Peyer's patch (tissue), 4 donors: ENCODE measurements around the gene NNT. TPM values are rescaled to one million over a fixed set of nuclear protein-coding genes. Genes with fewer than 3 reads are reported as not detected.
"Not testable (repeated sequence)": the region's sequence is repeated elsewhere in the genome, so short reads cannot be mapped to it uniquely, and the experiment has no call there.

Source experiments
- DNase-seq, 3 donors: peaks; one replicate each; pipeline ENCODE4 v3.0.0-alpha.2; 2017 to 2019
- H3K27ac ChIP-seq, 4 donors: fragments of 200-600 bp; sonication (generic); one replicate each; pipeline ENCODE4 v1.5.1; 2016 to 2019
- H3K27me3 ChIP-seq, 2 donors: fragments of 200-600 bp; sonication (generic); one replicate each; pipeline ENCODE4 v1.5.1; 2019
- H3K36me3 ChIP-seq, 3 donors: fragments of 200-600 bp; sonication (generic); one replicate each; pipeline ENCODE4 v1.5.1; 2016 to 2019
- H3K4me1 ChIP-seq, 4 donors: fragments of 200-600 bp; sonication (generic); one replicate each; pipeline ENCODE4 v1.5.1; 2016 to 2019
- H3K4me3 ChIP-seq, 4 donors: fragments of 200-600 bp; sonication (generic); 1 replicate in 3 of 4; 2 replicates in 1 of 4; pipeline ENCODE4 v1.5.1; 2016 to 2019; ENCODE audit warnings: mild to moderate bottlenecking in 1 of 4
- H3K9me3 ChIP-seq, 4 donors: fragments of 200-600 bp; sonication (generic); one replicate each; pipeline ENCODE4 v1.5.1; 2016 to 2019; ENCODE audit warnings: mild to moderate bottlenecking in 1 of 4
- CTCF ChIP-seq, 6 experiments: fragments of 450-650 bp in 4 of 6; fragments of 200-600 bp in 2 of 6; sonication (generic) in 1 of 6; IDR thresholded peaks; one replicate each; pipeline ENCODE4 v1.5.1; 2017 to 2019; ENCODE audit warnings: antibody characterized with exemption in 6 of 6, mild to moderate bottlenecking in 3 of 6, moderate library complexity in 1 of 6
- POLR2A ChIP-seq, 2 donors: fragments of 450-650 bp; IDR thresholded peaks; one replicate each; pipeline ENCODE4 v1.5.1; 2017; ENCODE audit warnings: antibody characterized with exemption in 2 of 2, mild to moderate bottlenecking in 2 of 2, moderate library complexity in 2 of 2
- total RNA-seq, 4 donors: library from RNA; depleted of rRNA; stranded (reverse); fragments of >200 nt; gene quantifications; one replicate each; pipeline ENCODE4 v1.1.0, GENCODE V29; 2016

Gene NNT
- total RNA-seq, 4 donors from 2014 or later = 30.5 to 59.7 (median 44.5) TPM

GRCh38 chr5:43584166-43584699, 18.7 kb upstream of the NNT start:
- no peaks in the 10 kb centered on the region for H3K9me3 ChIP-seq
- DNase-seq = no peak
- H3K4me1 ChIP-seq = no peaks in the 10 kb centered on the region
- TF ChIP-seq CTCF (IDR thresholded peaks at IDR 0.05) (no peak), POLR2A (IDR thresholded peaks at IDR 0.05) (no peak)
- H3K27ac ChIP-seq = no peak overlapping the region
- H3K27me3 ChIP-seq = no peaks in the 10 kb centered on the region
- H3K36me3 ChIP-seq = no peaks in the 10 kb centered on the region
- no peak overlapping the region for H3K4me3 ChIP-seq

GRCh38 chr5:43588842-43589241, 14.1 kb upstream of the NNT start:
- Histone ChIP-seq H3K4me1 (no peaks in the 10 kb centered on the region), H3K4me3 (no peak overlapping the region), H3K9me3 (no peaks in the 10 kb centered on the region), H3K27me3 (no peaks in the 10 kb centered on the region), H3K27ac (no peak overlapping the region), H3K36me3 (no peaks in the 10 kb centered on the region)
- no peak for TF ChIP-seq POLR2A (IDR thresholded peaks at IDR 0.05)
- no peak for TF ChIP-seq CTCF (IDR thresholded peaks at IDR 0.05)
- no peak for DNase-seq

GRCh38 chr5:43589310-43589709, 13.7 kb upstream of the NNT start:
- TF ChIP-seq CTCF (IDR thresholded peaks at IDR 0.05) (no peak), POLR2A (IDR thresholded peaks at IDR 0.05) (no peak)
- no peak overlapping the region for H3K27ac ChIP-seq
- no peak for DNase-seq

GRCh38 chr5:43590700-43591099, 12.3 kb upstream of the NNT start:
- H3K4me3 ChIP-seq = no peak overlapping the region
- H3K27me3 ChIP-seq = no peaks in the 10 kb centered on the region
- no peaks in the 10 kb centered on the region for H3K36me3 ChIP-seq
- TF ChIP-seq CTCF (IDR thresholded peaks at IDR 0.05) = no peak
- TF ChIP-seq POLR2A (IDR thresholded peaks at IDR 0.05) = no peak
- no peaks in the 10 kb centered on the region for H3K4me1 ChIP-seq
- H3K27ac ChIP-seq = no peak overlapping the region
- H3K9me3 ChIP-seq = no peaks in the 10 kb centered on the region
- DNase-seq = no peak

More at GRCh38 chr5:43589310-43589709, 13.7 kb upstream of the NNT start:
- no peaks in the 10 kb centered on the region for H3K9me3 ChIP-seq
- H3K27me3 ChIP-seq = no peaks in the 10 kb centered on the region
- no peaks in the 10 kb centered on the region for H3K4me1 ChIP-seq
- no peaks in the 10 kb centered on the region for H3K36me3 ChIP-seq
- H3K4me3 ChIP-seq = no peak overlapping the region

GRCh38 chr5:43592363-43592762, 10.6 kb upstream of the NNT start:
- H3K36me3 ChIP-seq = no peaks in the 10 kb centered on the region

GRCh38 chr5:43598927-43599326, 4.1 kb upstream of the NNT start:
- not testable (repeated sequence) for H3K4me3 ChIP-seq, DNase-seq, H3K9me3 ChIP-seq, H3K27me3 ChIP-seq, H3K27ac ChIP-seq, H3K36me3 ChIP-seq, H3K4me1 ChIP-seq

More at GRCh38 chr5:43592363-43592762, 10.6 kb upstream of the NNT start:
- Histone ChIP-seq H3K27me3 (no peaks in the 10 kb centered on the region), H3K4me3 (no peak overlapping the region), H3K9me3 (no peaks in the 10 kb centered on the region), H3K27ac (no peak overlapping the region), H3K4me1 (no peaks in the 10 kb centered on the region)
- no peak for TF ChIP-seq CTCF (IDR thresholded peaks at IDR 0.05)
- no peak for TF ChIP-seq POLR2A (IDR thresholded peaks at IDR 0.05)
- DNase-seq = no peak
